Measurements from ENCODE around the gene OR4K17.

The OR4K17 gene, protein sequence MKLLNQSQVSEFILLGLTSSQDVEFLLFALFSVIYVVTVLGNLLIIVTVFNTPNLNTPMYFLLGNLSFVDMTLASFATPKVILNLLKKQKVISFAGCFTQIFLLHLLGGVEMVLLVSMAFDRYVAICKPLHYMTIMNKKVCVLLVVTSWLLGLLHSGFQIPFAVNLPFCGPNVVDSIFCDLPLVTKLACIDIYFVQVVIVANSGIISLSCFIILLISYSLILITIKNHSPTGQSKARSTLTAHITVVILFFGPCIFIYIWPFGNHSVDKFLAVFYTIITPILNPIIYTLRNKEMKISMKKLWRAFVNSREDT

GRCh38 chr14:20110438-20110837 is at the start of gene OR4K17:
TSS of gene OR4K17 (plus strand) at chr14:20110739. CDS start at chr14:20117500, 6,761 bp downstream.
- no peaks in the 10 kb centered on the region for H3K9me3 ChIP-seq (ENCODE audit: control insufficient read depth, insufficient read depth, low read depth, low read length)
- no peaks in the 10 kb centered on the region for H3K4me1 ChIP-seq (ENCODE audit: control insufficient read depth, insufficient read depth, low read length)
- no peak within 1 kb of the TSS for H3K27ac ChIP-seq (ENCODE audit: extremely low read depth, low read depth, low read length)
- H3K36me3 ChIP-seq (ENCODE audit: control insufficient read depth in 2 of 2, insufficient read depth in 1 of 2, low read length in 2 of 2) = no peaks in the 10 kb centered on the region
- TF ChIP-seq ZNF530 (tag by site-specific recombination; IDR thresholded peaks at IDR 0.05; ENCODE audit: low read depth) (no peak), ZSCAN4 (tag by site-specific recombination; IDR thresholded peaks at IDR 0.05) (no peak), ZNF398 (tag by site-specific recombination; IDR thresholded peaks at IDR 0.05) (no peak), ZNF670 (tag by site-specific recombination; IDR thresholded peaks at IDR 0.05; ENCODE audit: low read depth) (no peak), ZNF292 (tag by site-specific recombination; IDR thresholded peaks at IDR 0.05; ENCODE audit: borderline replicate concordance, low read depth) (no peak), BCL11A (tag by site-specific recombination; IDR thresholded peaks at IDR 0.05; ENCODE audit: low read depth) (no peak), PBX3 (CRISPR knock-in tag; IDR thresholded peaks at IDR 0.05) (no peak), RBAK (tag by site-specific recombination; IDR thresholded peaks at IDR 0.05) (no peak), ZNF837 (tag by site-specific recombination; IDR thresholded peaks at IDR 0.05) (no peak), ZNF175 (tag by site-specific recombination; IDR thresholded peaks at IDR 0.05) (no peak), ZBTB20 (tag by site-specific recombination; IDR thresholded peaks at IDR 0.05) (no peak), ZNF18 (tag by site-specific recombination; IDR thresholded peaks at IDR 0.05) (no peak), ZNF211 (tag by site-specific recombination; IDR thresholded peaks at IDR 0.05; ENCODE audit: low read depth) (no peak), ZNF335 (tag by site-specific recombination; conservative IDR thresholded peaks at IDR 0.05) (no peak), ZFP69B (tag by site-specific recombination; IDR thresholded peaks at IDR 0.05) (no peak), ZNF521 (tag by site-specific recombination; IDR thresholded peaks at IDR 0.05) (no peak), ZXDB (tag by site-specific recombination; IDR thresholded peaks at IDR 0.05) (no peak), ZNF26 (tag by site-specific recombination; IDR thresholded peaks at IDR 0.05) (no peak)
- TF ChIP-seq, protein P1, sequence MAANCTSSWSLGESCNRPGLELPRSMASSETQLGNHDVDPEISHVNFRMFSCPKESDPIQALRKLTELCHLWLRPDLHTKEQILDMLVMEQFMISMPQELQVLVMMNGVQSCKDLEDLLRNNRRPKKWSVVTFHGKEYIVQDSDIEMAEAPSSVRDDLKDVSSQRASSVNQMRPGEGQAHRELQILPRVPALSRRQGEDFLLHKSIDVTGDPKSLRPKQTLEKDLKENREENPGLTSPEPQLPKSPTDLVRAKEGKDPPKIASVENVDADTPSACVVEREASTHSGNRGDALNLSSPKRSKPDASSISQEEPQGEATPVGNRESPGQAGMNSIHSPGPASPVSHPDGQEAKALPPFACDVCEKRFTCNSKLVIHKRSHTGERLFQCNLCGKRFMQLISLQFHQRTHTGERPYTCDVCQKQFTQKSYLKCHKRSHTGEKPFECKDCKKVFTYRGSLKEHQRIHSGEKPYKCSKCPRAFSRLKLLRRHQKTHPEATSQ (tag by site-specific recombination; IDR thresholded peaks at IDR 0.05) = no peak
- no peak within 1 kb of the TSS for H3K4me3 ChIP-seq (ENCODE audit: low read depth, low read length)
- ChIA-PET POLR2A (no interaction called here), CTCF (interaction anchor here (0.6 kb wide), 2 partner anchors 165 to 1904 kb away, joined by 3 to 4 read pairs; no protein-coding TSS in a partner anchor)

Data from HEK293 (cell line).